ENCODE results near the gene DNM3.

DNA sequence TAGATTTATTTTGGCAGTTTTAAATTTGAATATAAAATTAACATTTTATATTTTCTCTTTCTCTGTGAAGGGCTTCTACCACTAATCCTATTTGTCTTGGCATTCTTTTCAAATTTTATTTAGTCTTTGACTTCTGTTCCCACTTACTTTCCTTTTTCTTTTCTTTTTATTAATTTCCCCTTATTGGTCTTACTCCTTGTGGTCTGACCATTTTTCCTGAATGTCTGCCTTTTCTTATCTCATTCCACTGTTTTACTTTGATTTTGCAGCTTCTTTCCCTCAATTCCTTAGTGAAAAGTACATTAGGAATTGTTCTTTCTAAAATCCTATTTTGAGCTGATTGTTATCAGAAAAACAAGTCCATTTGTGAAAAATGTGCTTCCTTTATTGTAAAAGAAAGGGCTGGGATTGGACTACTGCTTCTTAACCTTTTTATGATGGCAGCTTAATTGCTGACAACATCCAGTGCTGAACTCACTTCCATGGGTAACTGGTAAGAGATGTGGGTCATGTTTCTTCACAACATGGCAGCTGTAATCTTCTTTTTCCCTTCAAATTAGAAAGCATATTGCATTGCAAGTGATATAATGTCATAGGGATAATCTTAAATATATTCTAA is 284.6 kb downstream of the DNM3 start:
- TF ChIP-seq ESRRG (CRISPR knock-in tag; IDR thresholded peaks at IDR 0.05), result no peak
- TF ChIP-seq, protein P1, sequence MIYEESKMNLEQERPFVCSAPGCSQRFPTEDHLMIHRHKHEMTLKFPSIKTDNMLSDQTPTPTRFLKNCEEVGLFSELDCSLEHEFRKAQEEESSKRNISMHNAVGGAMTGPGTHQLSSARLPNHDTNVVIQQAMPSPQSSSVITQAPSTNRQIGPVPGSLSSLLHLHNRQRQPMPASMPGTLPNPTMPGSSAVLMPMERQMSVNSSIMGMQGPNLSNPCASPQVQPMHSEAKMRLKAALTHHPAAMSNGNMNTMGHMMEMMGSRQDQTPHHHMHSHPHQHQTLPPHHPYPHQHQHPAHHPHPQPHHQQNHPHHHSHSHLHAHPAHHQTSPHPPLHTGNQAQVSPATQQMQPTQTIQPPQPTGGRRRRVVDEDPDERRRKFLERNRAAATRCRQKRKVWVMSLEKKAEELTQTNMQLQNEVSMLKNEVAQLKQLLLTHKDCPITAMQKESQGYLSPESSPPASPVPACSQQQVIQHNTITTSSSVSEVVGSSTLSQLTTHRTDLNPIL (CRISPR knock-in tag; IDR thresholded peaks at IDR 0.05; ENCODE audit: low read depth), result no peak
- no peak for TF ChIP-seq ZNF565 (CRISPR knock-in tag; conservative IDR thresholded peaks at IDR 0.05; ENCODE audit: low read depth)
- TF ChIP-seq SNAI2 (CRISPR knock-in tag; IDR thresholded peaks at IDR 0.05), result no peak
- TF ChIP-seq, protein P2, sequence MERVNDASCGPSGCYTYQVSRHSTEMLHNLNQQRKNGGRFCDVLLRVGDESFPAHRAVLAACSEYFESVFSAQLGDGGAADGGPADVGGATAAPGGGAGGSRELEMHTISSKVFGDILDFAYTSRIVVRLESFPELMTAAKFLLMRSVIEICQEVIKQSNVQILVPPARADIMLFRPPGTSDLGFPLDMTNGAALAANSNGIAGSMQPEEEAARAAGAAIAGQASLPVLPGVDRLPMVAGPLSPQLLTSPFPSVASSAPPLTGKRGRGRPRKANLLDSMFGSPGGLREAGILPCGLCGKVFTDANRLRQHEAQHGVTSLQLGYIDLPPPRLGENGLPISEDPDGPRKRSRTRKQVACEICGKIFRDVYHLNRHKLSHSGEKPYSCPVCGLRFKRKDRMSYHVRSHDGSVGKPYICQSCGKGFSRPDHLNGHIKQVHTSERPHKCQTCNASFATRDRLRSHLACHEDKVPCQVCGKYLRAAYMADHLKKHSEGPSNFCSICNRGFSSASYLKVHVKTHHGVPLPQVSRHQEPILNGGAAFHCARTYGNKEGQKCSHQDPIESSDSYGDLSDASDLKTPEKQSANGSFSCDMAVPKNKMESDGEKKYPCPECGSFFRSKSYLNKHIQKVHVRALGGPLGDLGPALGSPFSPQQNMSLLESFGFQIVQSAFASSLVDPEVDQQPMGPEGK (CRISPR knock-in tag; IDR thresholded peaks at IDR 0.05; ENCODE audit: borderline replicate concordance), result no peak

Measured in SK-N-SH treated with all-trans-retinoic acid at 6 μM for 48 hours (cell line).